Vagina (tissue), 2 donors: ENCODE measurements around the gene LTO1.

ENCODE experiments used
- POLR2A ChIP-seq, 2 donors: fragments of 450-650 bp; IDR thresholded peaks; one replicate each; pipeline ENCODE4 v1.6.1; 2017; ENCODE audit warnings: antibody characterized with exemption in 2 of 2, mild to moderate bottlenecking in 2 of 2, moderate library complexity in 2 of 2
- TF ChIP-seq, protein P1 (sequence below), 3 experiments: fragments of 450-650 bp in 2 of 3; fragments of 200-600 bp in 1 of 3; sonication (generic) in 1 of 3; IDR thresholded peaks; one replicate each; pipeline ENCODE4 v1.5.1; 2017 to 2019; ENCODE audit warnings: antibody characterized with exemption in 3 of 3, mild to moderate bottlenecking in 2 of 3, moderate library complexity in 2 of 3

DNA sequence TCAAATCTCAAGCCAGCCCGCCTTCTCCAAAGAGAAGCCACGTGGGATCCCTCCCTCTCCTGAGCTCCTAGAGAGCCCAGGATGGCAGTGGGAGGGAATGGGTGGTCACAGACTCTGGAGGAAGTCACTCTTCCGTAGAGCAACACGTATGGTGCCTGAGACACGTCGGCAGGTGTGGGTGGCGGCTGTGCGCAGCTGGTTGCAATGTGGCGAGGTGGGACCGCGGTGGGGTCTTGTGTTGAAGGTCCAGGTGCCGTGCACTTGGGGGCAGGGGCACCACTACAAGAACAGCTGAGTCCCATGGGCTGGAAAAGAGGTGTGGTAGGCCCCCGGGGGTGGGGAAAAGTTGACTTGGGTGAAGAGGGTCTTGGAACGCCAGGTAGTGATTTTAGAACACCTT, 47.6 kb downstream of the LTO1 start:
- TF ChIP-seq, protein P1, sequence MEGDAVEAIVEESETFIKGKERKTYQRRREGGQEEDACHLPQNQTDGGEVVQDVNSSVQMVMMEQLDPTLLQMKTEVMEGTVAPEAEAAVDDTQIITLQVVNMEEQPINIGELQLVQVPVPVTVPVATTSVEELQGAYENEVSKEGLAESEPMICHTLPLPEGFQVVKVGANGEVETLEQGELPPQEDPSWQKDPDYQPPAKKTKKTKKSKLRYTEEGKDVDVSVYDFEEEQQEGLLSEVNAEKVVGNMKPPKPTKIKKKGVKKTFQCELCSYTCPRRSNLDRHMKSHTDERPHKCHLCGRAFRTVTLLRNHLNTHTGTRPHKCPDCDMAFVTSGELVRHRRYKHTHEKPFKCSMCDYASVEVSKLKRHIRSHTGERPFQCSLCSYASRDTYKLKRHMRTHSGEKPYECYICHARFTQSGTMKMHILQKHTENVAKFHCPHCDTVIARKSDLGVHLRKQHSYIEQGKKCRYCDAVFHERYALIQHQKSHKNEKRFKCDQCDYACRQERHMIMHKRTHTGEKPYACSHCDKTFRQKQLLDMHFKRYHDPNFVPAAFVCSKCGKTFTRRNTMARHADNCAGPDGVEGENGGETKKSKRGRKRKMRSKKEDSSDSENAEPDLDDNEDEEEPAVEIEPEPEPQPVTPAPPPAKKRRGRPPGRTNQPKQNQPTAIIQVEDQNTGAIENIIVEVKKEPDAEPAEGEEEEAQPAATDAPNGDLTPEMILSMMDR (IDR thresholded peaks at IDR 0.05): no peak
- TF ChIP-seq POLR2A (IDR thresholded peaks at IDR 0.05): no peak
